Adrenal gland (tissue), 5 donors: Measurements from ENCODE around the gene KLHL36.

Experiments
- CTCF ChIP-seq, 6 experiments: fragments of 450-650 bp in 4 of 6; fragments of 200-600 bp in 2 of 6; sonication (generic) in 1 of 6; IDR thresholded peaks; 1 replicate in 5 of 6; 2 replicates in 1 of 6; pipeline versions ENCODE4 v1.5.1 to v1.8.0; 2016 to 2021; ENCODE audit warnings: antibody characterized with exemption in 6 of 6, mild to moderate bottlenecking in 2 of 6, moderate library complexity in 1 of 6
- POLR2A ChIP-seq, 2 donors: fragments of 450-650 bp; IDR thresholded peaks; one replicate each; pipeline ENCODE4 v1.6.1; 2017; ENCODE audit warnings: antibody characterized with exemption in 2 of 2, mild to moderate bottlenecking in 2 of 2, moderate library complexity in 1 of 2
- donor health status: DM: no; HTN: no; CAD: no.

- no peak for TF ChIP-seq CTCF (IDR thresholded peaks at IDR 0.05)
- TF ChIP-seq POLR2A (IDR thresholded peaks at IDR 0.05), result no peak
Measured at GRCh38 chr16:84663433-84664101, 15.3 kb downstream of the KLHL36 start.
